ENCODE data around the gene BTG1. TPM values are rescaled to one million over a fixed set of nuclear protein-coding genes. Genes with fewer than 3 reads are reported as not detected.

The BTG1 gene
- total RNA-seq, 1 donor = 5.6 TPM

DNA sequence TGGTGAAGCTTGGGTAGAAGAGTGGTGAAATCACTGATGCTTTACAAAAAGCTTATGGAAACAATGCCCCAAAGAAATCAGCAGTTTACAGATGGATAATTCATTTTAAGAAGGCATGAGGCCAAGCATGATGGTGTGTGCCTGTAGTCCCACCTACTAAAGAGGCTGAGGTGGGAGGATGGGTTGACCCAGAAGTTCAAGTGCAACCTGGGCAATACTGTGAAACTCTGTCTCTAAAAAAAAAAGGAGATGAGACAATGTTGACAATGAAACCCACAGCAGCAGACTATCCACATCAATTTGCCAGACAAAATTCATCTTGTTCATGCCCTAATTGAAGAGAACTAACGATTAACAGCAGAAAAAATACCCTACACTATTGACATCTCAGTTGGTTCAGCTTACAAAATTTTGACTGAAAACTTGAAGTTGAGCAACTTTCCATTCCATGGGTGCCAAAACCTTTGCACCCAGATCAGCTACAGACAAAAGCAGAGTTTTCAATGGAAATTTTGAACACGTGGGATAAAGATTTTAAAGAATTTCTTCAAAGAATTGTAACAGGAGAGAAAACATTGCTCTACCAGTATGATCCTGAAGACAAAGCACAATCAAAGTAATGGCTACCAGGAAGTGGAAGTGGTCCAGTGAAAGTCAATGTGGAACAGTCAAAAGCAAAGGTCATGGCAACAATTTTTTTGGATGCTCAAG lies 26.7 kb downstream of the BTG1 start:
- H3K4me3 ChIP-seq (ENCODE audit: low read depth, low read length) = no peak overlapping the region
- DNase-seq (ENCODE audit: low read depth) = no peak
- TF ChIP-seq, protein P1, sequence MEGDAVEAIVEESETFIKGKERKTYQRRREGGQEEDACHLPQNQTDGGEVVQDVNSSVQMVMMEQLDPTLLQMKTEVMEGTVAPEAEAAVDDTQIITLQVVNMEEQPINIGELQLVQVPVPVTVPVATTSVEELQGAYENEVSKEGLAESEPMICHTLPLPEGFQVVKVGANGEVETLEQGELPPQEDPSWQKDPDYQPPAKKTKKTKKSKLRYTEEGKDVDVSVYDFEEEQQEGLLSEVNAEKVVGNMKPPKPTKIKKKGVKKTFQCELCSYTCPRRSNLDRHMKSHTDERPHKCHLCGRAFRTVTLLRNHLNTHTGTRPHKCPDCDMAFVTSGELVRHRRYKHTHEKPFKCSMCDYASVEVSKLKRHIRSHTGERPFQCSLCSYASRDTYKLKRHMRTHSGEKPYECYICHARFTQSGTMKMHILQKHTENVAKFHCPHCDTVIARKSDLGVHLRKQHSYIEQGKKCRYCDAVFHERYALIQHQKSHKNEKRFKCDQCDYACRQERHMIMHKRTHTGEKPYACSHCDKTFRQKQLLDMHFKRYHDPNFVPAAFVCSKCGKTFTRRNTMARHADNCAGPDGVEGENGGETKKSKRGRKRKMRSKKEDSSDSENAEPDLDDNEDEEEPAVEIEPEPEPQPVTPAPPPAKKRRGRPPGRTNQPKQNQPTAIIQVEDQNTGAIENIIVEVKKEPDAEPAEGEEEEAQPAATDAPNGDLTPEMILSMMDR (IDR thresholded peaks at IDR 0.05; ENCODE audit: insufficient read depth, low read depth, low read length) = no peak

DNA sequence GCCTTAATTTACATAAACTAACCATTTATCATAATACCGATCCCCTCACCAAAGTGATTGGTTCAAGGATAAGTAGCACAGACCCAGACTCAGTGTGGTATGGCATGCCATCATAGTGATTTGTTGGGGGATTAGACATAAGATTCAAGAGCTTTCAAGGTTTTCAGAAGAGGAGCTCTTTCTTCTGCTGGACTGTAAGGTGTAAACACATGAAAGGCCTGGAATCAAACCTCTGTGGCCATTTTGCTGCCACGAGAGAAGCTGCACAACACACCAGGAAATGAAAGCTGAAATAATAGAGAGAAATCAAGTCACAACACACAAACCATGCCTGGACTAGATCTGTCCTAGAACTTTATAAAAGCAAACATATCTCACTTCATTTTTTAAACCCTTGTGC lies 30.8 kb downstream of the BTG1 start:
- DNase-seq (ENCODE audit: low read depth) = no peak
- no peak overlapping the region for H3K4me3 ChIP-seq (ENCODE audit: low read depth, low read length)
- TF ChIP-seq, protein P1 (IDR thresholded peaks at IDR 0.05; ENCODE audit: insufficient read depth, low read depth, low read length) = no peak

DNA sequence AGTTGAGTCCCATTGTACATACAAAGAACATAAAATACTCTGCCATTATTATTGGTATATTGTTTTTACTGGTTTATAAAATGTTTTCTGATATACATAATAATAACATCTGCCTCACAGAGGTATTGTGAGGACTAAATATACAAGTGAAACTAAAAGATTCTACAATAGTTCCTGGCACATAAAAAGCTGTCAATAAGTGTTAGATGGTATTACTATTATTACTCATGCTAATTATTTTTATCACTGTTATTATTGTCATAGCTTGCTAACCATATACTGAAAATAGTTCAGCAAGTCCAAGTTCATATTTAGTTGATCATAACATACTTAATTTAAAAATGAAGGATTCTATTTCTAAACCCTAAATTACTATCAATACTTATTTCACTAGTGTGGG lies 34.4 kb downstream of the BTG1 start:
- TF ChIP-seq, protein P1 (IDR thresholded peaks at IDR 0.05; ENCODE audit: insufficient read depth, low read depth, low read length) = no peak
- no peak for DNase-seq (ENCODE audit: low read depth)
- H3K4me3 ChIP-seq (ENCODE audit: low read depth, low read length) = no peak overlapping the region

DNA sequence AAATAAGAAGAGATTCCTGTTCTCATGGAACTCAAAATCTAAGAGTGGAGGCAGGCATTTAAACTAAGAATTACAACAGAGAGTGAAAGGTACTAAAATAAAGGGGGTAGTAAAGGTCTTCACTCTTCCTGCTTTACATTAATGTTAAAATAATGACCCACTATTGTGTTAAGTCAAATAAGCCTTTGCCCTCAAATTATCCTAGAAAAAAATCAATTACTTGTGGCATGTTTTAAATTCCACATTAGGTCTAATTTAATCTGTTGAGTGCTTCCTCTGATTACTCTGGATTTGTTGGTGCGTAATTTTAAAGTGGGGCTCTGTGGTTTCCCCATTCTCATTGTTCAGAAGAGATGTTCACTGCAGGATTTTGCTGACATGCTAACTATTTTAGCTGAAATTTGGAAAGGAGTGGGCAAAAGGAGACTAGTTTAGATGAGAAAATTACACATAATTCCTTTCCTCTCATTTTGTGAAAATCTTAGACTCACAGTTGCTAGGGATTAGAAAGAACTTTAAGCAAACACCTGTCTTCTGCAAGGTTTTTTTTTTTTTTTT lies 35.5 kb downstream of the BTG1 start:
- H3K4me3 ChIP-seq (ENCODE audit: low read depth, low read length) = no peak overlapping the region
- TF ChIP-seq, protein P1 (IDR thresholded peaks at IDR 0.05; ENCODE audit: insufficient read depth, low read depth, low read length) = no peak
- DNase-seq (ENCODE audit: low read depth) = no peak

DNA sequence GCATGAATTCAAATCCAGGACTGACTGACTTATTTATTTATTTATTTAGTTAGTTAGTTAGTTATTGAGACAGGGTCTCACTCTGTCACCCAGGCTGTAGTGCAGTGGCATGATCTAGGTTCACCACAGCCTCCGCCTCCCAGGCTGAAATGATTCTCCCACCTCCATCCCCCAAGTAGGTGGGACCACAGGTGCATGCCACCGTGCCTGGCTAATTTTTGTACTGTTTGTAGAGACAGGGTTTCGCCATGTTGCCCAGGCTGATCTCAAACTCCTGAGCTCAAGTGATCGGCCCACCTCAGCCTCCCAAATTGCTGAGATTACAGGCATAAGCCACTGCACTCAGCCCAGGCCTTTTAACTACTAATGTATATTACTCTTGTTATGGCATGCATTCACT lies 36.0 kb downstream of the BTG1 start:
- TF ChIP-seq, protein P1 (IDR thresholded peaks at IDR 0.05; ENCODE audit: insufficient read depth, low read depth, low read length) = no peak
- DNase-seq (ENCODE audit: low read depth) = no peak
- no peak overlapping the region for H3K4me3 ChIP-seq (ENCODE audit: low read depth, low read length)

DNA sequence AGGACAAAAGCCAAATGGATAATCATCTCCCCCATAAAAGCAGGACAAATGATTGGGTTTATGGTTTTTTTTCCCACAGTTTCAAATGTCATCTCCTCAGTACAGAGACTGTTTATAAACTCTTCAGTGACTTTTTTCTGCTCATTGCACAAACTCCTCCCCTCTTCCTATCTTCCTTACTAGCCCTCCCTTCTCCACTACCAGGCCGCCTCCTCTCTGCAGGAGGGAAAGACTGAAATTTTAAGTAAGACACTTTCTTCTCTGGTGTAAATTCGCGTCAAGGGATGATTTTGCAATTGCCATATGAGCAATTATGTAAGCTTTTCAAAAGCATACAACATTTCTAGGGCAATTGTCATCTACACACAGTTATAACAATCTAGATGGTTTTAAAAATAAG lies 37.0 kb downstream of the BTG1 start:
- no peak overlapping the region for H3K4me3 ChIP-seq (ENCODE audit: low read depth, low read length)
- peak; percentile 97 for DNase-seq (ENCODE audit: low read depth)
- TF ChIP-seq, protein P1 (IDR thresholded peaks at IDR 0.05; ENCODE audit: insufficient read depth, low read depth, low read length) = peak; percentile 22
